GM12878 (cell line): ENCODE data around the gene SNRPD3. TPM values are rescaled to one million over a fixed set of nuclear protein-coding genes. Genes with fewer than 3 reads are reported as not detected.

ENCODE experiments used
- ATAC-seq: fragments of 200-7000 bp; cut with Tn5 transposase; 3 replicates; pipeline ENCODE4 v1.9.1; 2020; ENCODE audit warnings: mild to moderate bottlenecking, moderate library complexity
- BruUV-seq: library from RNA; stranded (reverse); fragments of 400-500 nt; replicated peaks from 2 replicates; lab custom pipeline; 2021; lab: Mats Ljungman, UMichigan
- CTCF ChIA-PET: fragments of 300-600 bp; sonication (Branson Sonifier 250); formaldehyde crosslinking; extraction: SDS; loops from one replicate; lab custom pipeline; 2021; ENCODE audit warnings: inconsistent platforms; lab: Yijun Ruan, JAX
- POLR2A ChIA-PET: fragments of 350-600 bp; formaldehyde crosslinking; extraction: SDS; loops from one replicate; lab custom pipeline; 2021; ENCODE audit warnings: inconsistent platforms; lab: Charles Lee
- RAD21 ChIA-PET: fragments of 300-600 bp; sonication (Branson Sonifier 250); formaldehyde crosslinking; loops from one replicate; lab custom pipeline; 2023; ENCODE audit warnings: antibody characterized with exemption; ENCODE audit not compliant: unreplicated experiment; lab: Charles Lee
- SMC1A ChIA-PET: fragments of 300-600 bp; sonication (Branson Sonifier 250); formaldehyde crosslinking; loops from one replicate; lab custom pipeline; 2023; ENCODE audit not compliant: unreplicated experiment, uncharacterized antibody; lab: Charles Lee
- DNase-seq: peaks from one replicate; pipeline ENCODE4 v3.0.0-alpha.2; 2011; ENCODE audit warnings: low read depth, low spot score
- FAIRE-seq: peaks from 3 replicates; lab custom pipeline; 2011; peaks lifted over from hg19 to GRCh38; lab: Jason Lieb, UNC
- H2AFZ ChIP-seq: 2 replicates; pipeline ENCODE4 v1.6.0; 2011; ENCODE audit warnings: low read depth, low read length, control low read depth; ENCODE audit not compliant: control insufficient read depth
- H3K27ac ChIP-seq: 2 replicates; pipeline ENCODE4 v1.5.1; 2011; ENCODE audit warnings: control low read depth; ENCODE audit not compliant: control insufficient read depth, insufficient read depth
- H3K27me3 ChIP-seq, 2 experiments: replicated peaks in 1 of 2; 2 replicates each; pipeline versions ENCODE4 v1.6.0 to v1.6.1; 2011; ENCODE audit warnings: low read length in 1 of 2; ENCODE audit not compliant: control insufficient read depth in 2 of 2, insufficient read depth in 2 of 2
- H3K36me3 ChIP-seq, 2 experiments: 2 replicates each; pipeline ENCODE4 v1.5.1; 2011; ENCODE audit warnings: low read length in 1 of 2; ENCODE audit not compliant: control insufficient read depth in 2 of 2, insufficient read depth in 2 of 2
- H3K4me1 ChIP-seq: 2 replicates; pipeline ENCODE4 v1.6.1; 2011; ENCODE audit warnings: mild to moderate bottlenecking, low read length, moderate library complexity, mixed read lengths; ENCODE audit not compliant: control insufficient read depth, insufficient read depth
- H3K4me2 ChIP-seq: 2 replicates; pipeline ENCODE4 v1.6.0; 2011; ENCODE audit warnings: control low read depth; ENCODE audit not compliant: control insufficient read depth, insufficient read depth
- H3K4me3 ChIP-seq: fragments of 200-600 bp; sonication (generic); 2 replicates; pipeline ENCODE4 v1.5.1; 2016
- H3K79me2 ChIP-seq: 2 replicates; pipeline ENCODE4 v1.6.0; 2011; ENCODE audit warnings: low read length; ENCODE audit not compliant: control insufficient read depth, insufficient read depth
- H3K9ac ChIP-seq: 2 replicates; pipeline ENCODE4 v1.8.0; 2011; ENCODE audit warnings: low read length, control low read depth, mixed read lengths; ENCODE audit not compliant: control insufficient read depth, insufficient read depth
- H3K9me3 ChIP-seq: replicated peaks from 3 replicates; pipeline ENCODE4 v1.5.1; 2011; ENCODE audit warnings: mild to moderate bottlenecking, low read length; ENCODE audit not compliant: control insufficient read depth, insufficient read depth
- H4K20me1 ChIP-seq: 2 replicates; pipeline ENCODE4 v1.6.0; 2011; ENCODE audit not compliant: control insufficient read depth, insufficient read depth
- BACH1 ChIP-seq: fragments of 450-650 bp; IDR thresholded peaks from 2 replicates; pipeline ENCODE4 v1.6.1; 2017; ENCODE audit warnings: mild to moderate bottlenecking, borderline replicate concordance
- CHD2 ChIP-seq: IDR thresholded peaks from 2 replicates; pipeline ENCODE4 v1.6.1; 2011; ENCODE audit warnings: low read depth, low read length, improper control_type of control experiment, borderline replicate concordance
- CHD4 ChIP-seq: fragments of 200-600 bp; sonication (generic); IDR thresholded peaks from 2 replicates; pipeline ENCODE4 v1.6.1; 2016; ENCODE audit warnings: mild to moderate bottlenecking
- E2F4 ChIP-seq: IDR thresholded peaks from 2 replicates; pipeline ENCODE4 v1.6.1; 2012; ENCODE audit warnings: low read depth, low read length, improper control_type of control experiment
- EGR1 ChIP-seq, 2 experiments: IDR thresholded peaks; 1 replicate in 1 of 2; 2 replicates in 1 of 2; pipeline ENCODE4 v1.6.1; 2011 to 2012; ENCODE audit warnings: low read depth in 2 of 2, low read length in 2 of 2, borderline replicate concordance in 1 of 2, mild to moderate bottlenecking in 1 of 2, moderate library complexity in 1 of 2
- HCFC1 ChIP-seq: fragments of 150-350 bp; IDR thresholded peaks from 2 replicates; pipeline ENCODE4 v1.6.1; 2014; ENCODE audit warnings: low read length
- HDGF ChIP-seq: fragments of 450-650 bp; IDR thresholded peaks from 2 replicates; pipeline ENCODE4 v1.6.1; 2016; ENCODE audit warnings: antibody characterized with exemption
- IKZF1 ChIP-seq: fragments of 450-650 bp; conservative IDR thresholded peaks from 2 replicates; pipeline ENCODE4 v1.6.1; 2017; ENCODE audit warnings: antibody characterized with exemption, mild to moderate bottlenecking
- MEF2B ChIP-seq: fragments of 450-650 bp; IDR thresholded peaks from 2 replicates; pipeline ENCODE4 v1.6.1; 2018; ENCODE audit warnings: mild to moderate bottlenecking, moderate library complexity; ENCODE audit not compliant: partially characterized antibody, poor library complexity, severe bottlenecking
- RUNX3 ChIP-seq: IDR thresholded peaks from 2 replicates; pipeline ENCODE4 v1.6.1; 2012; ENCODE audit warnings: low read length, inconsistent platforms
- TCF12 ChIP-seq: IDR thresholded peaks from 2 replicates; pipeline ENCODE4 v1.6.1; 2011; ENCODE audit warnings: low read depth, mild to moderate bottlenecking, low read length
- WRNIP1 ChIP-seq: IDR thresholded peaks from 2 replicates; pipeline ENCODE4 v1.6.1; 2011; ENCODE audit warnings: low read depth, low read length, improper control_type of control experiment, borderline replicate concordance
- WGBS: methylation state at CpG from one replicate; pipeline ENCODE4 v1.1.6; 2016; ENCODE audit warnings: low lambda C conversion rate; ENCODE audit not compliant: insufficient replicate concordance, insufficient coverage; ENCODE audit errors: missing lambda C conversion rate; 5-methylcytosine and 5-hydroxymethylcytosine counted together
- in situ Hi-C: fragments of 300-500 bp; cut with MboI; formaldehyde crosslinking; loops from 9 replicates; pipeline ENCODE4 v1.14.3; 2018; ENCODE audit warnings: mixed read lengths
- intact Hi-C: fragments of 100-400 bp; cut with micrococcal nuclease; formaldehyde crosslinking; loops from one replicate; pipeline ENCODE4 v1.14.2; 2022; ENCODE audit not compliant: unreplicated experiment
- polyA plus RNA-seq, 11 experiments: library from polyadenylated mRNA; depleted of rRNA in 4 of 11; unstranded in 6 of 11; stranded (reverse) in 5 of 11; fragments of >200 nt; fragmentation: Nextera tagmentation in 4 of 11; fragmentation: Illumina TruSeq in 1 of 11; extraction: Ambion mirVana in 4 of 11; extraction: Trizol in 1 of 11; gene quantifications; 1 replicate in 1 of 11; 2 replicates in 10 of 11; pipeline versions ENCODE4 v1.2.1 to v1.2.3, GENCODE V29; 2011 to 2016; ENCODE audit warnings: inconsistent platforms in 2 of 11, missing spikeins in 2 of 11, low read depth in 1 of 11
- total RNA-seq, 4 experiments: library from RNA; depleted of rRNA in 3 of 4; stranded (reverse); fragments of >200 nt in 3 of 4; fragmentation: Illumina TruSeq in 1 of 4; extraction: Trizol in 1 of 4; gene quantifications; 2 replicates each; pipeline versions ENCODE4 v1.2.1 to v1.2.3, GENCODE V29; 2013 to 2021

The SNRPD3 gene
- total and polyA plus RNA-seq, 10 of the 15 experiments (the other 5 are each of a cell fraction or from before 2014, with no cell fraction given), result 112 to 324 (median 242) TPM

- H2AFZ ChIP-seq, result no peak overlapping the region
- SMC1A ChIA-PET, result no interaction called here
- RAD21 ChIA-PET, result no interaction called here
- H3K36me3 ChIP-seq, result peaks cover 0 to 4% of the 10 kb centered on the region in 2 experiments; a peak in 2 of 4 replicates
- no peaks in the 10 kb centered on the region for H3K4me1 ChIP-seq
- no peaks in the 10 kb centered on the region for H3K9me3 ChIP-seq
- in situ Hi-C loops (no loop called here), intact Hi-C loops (no loop called here)
- TF ChIP-seq HDGF (no peak), E2F4 (no peak), EGR1 (IDR thresholded peaks at IDR 0.05; ENCODE audit: borderline replicate concordance in 1 of 2, low read depth in 2 of 2, low read length in 2 of 2) (no peak), WRNIP1 (no peak), MEF2B (no peak), IKZF1 (no peak), CHD2 (no peak), RUNX3 (no peak)
- no peak overlapping the region for H3K27ac ChIP-seq
- H3K79me2 ChIP-seq, result no peaks in the 10 kb centered on the region
- CTCF ChIA-PET, result no interaction called here
- FAIRE-seq, result no peak
- no peak for DNase-seq
- no peaks in the 10 kb centered on the region for H3K27me3 ChIP-seq
- WGBS, result 92% methylated on average over 1 of the region's 1 CpG
- ATAC-seq, result no peak
- BruUV-seq, result no TSS peak
- H3K4me2 ChIP-seq, result no peak overlapping the region
- no peak overlapping the region for H3K9ac ChIP-seq
- no peaks in the 10 kb centered on the region for H4K20me1 ChIP-seq
- H3K4me3 ChIP-seq, result no peak overlapping the region
- POLR2A ChIA-PET, result no interaction called here
Measured at GRCh38 chr22:24579258-24579601, 23.4 kb downstream of the SNRPD3 start.

DNA sequence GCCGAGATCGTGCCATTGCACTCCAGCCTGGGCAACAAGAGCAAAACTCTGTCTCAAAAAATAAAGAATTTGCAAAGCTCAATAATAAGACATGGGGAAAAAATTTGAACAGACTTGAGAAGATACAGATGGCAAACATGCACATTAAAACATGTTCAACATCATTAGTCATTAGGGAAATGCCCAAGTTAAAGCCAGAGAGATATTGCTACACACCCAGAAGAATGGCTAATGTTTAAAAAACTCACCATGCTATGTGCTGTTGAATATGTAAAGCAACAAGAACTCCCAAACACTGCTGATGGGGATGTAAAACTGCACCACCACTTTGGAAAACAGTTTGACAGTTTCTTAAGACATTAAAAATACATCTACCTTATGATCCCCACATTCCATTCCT lies 24.5 kb downstream of the SNRPD3 start:
- 100% methylated on average over 2 of the region's 2 CpGs for WGBS
- H2AFZ ChIP-seq, result no peak overlapping the region
- H3K9me3 ChIP-seq, result no peaks in the 10 kb centered on the region
- no peak for FAIRE-seq
- no peaks in the 10 kb centered on the region for H3K4me1 ChIP-seq
- H3K4me3 ChIP-seq, result no peak overlapping the region
- no TSS peak for BruUV-seq
- SMC1A ChIA-PET, result no interaction called here
- in situ Hi-C loops, result no loop called here
- no peak overlapping the region for H3K4me2 ChIP-seq
- H4K20me1 ChIP-seq, result no peaks in the 10 kb centered on the region
- no peak overlapping the region for H3K27ac ChIP-seq
- RAD21 ChIA-PET, result no interaction called here
- no peaks in the 10 kb centered on the region for H3K36me3 ChIP-seq
- TF ChIP-seq TCF12 (no peak), HCFC1 (no peak), CHD4 (no peak), IKZF1 (no peak), BACH1 (no peak), RUNX3 (no peak)
- TF ChIP-seq, all 136 proteins: peak for 0
- H3K9ac ChIP-seq, result no peak overlapping the region
- ATAC-seq (no peak), DNase-seq (no peak)
- no peaks in the 10 kb centered on the region for H3K27me3 ChIP-seq
- intact Hi-C loops, result no loop called here
- ChIA-PET CTCF (no interaction called here), POLR2A (no interaction called here)
- H3K79me2 ChIP-seq, result no peaks in the 10 kb centered on the region
